ENCODE data around the gene SORCS2.
"Not testable (repeated sequence)": the region's sequence is repeated elsewhere in the genome, so short reads cannot be mapped to it uniquely, and the experiment has no call there.

Gene SORCS2

DNA sequence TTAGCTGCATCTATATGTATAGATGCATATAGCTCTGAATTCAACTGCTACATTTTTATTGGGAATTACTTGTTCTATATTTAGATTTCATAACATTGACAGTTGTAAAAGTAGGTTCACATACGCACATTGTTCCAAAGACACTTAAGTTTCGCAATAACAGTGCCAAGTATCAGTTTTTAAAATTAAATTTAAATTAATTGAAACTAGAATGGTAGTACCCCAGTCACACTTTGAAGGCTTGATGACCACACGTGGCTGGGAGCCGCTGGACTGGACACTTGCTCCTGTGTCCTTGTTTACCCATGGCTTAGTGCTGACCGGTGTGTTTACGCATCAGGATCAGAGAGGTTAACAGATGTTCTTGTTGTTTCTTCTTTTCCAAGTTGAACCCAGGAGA is 383.1 kb downstream of the SORCS2 start:
- no peak for DNase-seq

DNA sequence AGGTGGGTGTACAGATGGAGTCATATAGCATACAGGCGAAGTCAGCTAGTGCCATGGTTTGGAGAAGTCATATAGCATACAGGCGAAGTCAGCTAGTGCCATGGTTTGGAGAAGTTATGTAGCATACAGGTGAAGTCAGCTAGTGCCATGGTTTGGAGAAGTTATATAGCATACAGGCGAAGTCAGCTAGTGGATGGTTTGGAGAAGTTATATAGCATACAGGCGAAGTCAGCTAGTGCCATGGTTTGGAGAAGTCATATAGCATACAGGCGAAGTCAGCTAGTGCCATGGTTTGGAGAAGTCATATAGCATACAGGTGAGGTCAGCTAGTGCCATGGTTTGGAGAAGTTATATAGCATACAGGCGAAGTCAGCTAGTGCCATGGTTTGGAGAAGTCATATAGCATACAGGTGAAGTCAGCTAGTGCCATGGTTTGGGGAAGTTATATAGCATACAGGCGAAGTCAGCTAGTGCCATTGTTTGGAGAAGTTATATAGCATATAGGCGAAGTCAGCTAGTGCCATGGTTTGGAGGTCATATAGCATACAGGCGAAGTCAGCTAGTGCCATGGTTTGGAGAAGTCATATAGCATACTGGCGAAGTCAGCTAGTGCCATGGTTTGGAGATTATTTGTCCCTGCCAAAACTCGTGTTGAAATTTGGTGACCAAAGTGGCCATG is 385.2 kb downstream of the SORCS2 start:
- not testable (repeated sequence) for DNase-seq

DNA sequence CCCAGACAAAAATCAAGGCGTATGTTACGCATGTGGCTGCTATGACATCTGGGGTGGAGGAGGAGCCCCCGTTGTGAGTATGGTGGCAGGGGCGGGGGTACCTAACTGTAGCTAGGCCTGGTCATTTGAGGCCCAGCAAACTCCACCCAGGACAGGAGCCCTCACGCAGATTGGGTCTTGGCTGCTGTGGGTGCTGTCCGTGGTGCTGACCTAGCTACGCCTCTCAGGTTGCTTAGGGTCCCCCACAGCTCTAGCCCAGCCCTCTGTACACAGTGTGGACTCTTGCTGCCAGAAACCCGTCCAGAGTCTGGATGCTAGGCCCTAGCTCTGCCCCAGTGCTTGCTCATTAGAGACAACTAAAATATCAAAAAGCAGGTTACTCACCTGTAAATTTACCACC is 389.1 kb downstream of the SORCS2 start:
- no peak for DNase-seq

DNA sequence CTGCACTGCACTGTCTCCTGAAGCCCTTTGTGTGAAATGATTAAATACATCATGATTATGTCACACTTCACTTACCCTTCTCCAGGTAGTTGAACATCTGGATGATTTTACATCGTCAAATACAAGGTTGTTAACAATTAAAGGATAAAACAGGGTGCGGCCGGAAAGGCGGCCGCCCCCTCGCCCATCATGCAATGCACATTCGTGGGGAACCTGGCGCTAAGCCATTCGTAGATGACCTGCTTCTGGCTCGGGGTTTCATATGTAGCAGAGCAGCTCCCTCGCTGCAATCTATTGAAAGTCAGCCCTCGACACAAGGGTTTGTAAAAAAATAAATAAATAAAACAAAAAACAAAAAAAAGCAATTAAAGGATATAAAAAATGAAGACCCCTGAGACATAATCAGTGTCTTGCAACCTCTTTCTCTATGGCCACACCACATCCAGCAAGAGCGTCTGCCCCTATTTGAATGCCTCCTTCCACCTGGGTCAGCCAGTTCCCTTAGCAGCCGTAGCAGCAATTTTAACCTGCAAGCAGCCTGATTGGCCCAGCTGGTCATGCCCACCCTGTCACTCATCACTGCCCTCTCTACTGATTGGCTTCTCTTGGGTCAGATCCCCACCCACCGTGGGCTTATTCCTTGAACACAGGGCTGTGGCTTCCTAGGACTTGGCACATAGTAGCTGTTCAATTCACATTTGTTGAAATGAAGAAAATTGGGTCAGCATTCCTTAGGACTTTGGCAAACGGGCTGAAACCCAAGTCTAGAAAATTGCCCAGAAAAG is 390.2 kb downstream of the SORCS2 start:
- no peak for DNase-seq

DNA sequence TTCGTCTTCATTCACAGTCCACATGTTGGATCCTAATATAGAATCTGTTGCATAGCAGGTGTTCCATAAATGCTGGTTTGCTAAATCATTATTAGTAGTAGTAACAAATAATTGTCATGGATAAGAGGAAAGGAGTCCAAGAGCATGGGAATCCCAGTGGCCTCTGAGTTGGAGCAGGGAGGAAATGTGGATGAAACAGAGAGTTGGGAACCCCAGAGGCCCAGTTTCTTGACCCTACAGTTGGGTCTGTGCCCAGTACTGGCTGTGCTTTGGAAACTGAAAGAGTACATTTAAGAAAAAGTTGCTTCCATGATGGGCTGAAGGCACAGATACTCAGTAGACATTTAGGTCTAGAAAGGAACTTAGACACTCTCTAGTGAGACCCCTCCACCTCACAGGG is 391.8 kb downstream of the SORCS2 start:
- DNase-seq = no peak

DNA sequence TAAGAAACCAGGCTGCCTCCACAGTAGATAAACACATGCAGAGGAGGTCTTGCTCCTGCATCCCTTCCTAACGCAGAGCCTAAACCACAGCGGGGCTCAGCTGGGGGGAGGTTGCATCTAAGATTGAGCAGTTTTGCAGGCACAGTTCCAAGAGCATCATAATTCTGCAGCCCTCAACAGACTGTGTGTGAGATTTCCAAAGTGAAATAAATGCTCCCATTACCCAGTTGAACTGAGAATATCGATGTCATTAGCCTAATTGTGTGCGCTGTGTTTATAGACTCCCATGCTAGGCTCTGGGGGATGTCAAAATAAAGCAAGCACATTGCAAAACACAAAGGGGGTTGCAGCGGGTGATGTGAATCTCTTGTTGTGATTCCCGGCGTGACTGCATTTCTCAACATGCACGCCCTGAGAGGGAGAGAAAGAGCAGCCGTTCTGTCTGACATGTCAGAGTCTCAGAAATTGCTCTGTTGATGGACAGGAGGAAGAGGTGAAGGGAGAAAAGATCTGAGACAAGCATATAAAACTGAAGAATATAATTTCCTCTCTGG is 392.3 kb downstream of the SORCS2 start:
- DNase-seq = no peak

DNA sequence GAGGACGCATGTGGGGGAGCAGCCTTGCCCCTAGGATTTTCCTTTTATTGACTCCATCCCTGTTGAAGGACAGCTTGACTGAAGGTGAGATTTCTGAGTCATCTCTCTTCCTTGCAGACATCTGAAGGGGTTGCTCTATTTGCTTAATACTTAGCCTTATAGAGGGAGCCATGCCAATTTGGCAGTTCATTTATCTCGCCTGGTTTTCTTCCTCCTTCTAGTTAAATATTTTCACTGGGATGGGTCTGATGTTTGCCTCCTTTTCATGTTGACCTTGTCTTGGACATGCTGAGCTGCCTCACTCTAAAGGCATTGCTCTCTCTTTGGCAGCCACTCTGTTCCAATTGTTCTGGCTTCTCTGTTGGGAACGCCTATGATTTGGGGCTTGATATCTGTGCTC is 393.4 kb downstream of the SORCS2 start:
- no peak for DNase-seq

DNA sequence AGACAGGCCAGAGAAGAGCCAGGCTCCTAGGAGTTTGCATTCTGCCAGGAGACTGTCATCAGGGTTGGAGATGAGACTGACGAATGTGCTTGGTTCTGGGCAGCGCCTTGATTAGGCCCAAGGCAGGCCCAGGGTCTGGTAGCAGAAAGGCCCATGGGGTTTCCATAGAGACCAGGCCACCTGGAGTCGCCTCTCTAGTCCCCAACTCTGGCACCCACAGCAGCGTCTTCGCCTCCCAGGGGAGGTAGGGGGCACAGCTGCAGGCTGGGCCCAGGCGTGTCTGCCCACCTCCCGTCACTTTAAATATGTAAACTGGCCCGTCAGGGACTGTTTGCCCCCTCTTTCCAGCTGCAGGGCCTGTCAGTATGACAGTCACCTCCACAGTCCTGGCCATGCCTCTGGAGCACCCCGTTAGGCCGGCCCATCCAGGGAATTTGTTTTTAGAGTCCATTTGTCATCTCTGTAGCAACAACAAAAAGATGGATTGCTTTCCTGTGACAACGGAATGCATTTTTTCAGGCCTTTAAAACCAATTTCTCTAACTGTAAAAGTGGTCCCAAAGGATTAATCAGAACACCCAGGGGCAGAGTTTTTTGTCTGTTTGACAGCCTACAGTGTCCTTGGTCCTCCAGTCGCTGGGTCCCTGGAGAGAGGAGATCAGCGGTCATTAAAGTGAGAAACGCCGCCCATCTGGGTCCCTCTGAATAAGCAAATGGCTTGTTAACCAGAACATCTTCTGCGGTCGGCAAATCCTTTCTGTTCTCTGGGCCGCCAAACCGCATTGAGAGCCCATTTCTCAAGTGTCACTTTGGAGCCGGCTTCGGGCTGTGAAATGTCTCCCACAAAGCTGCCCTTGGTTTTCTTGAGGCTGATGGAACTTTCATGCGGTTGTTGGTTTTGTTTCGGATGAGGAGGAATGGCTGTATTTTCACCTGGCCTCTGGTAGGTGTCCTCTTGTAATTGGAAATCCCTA is 395.4 kb downstream of the SORCS2 start:
- no peak for DNase-seq

DNA sequence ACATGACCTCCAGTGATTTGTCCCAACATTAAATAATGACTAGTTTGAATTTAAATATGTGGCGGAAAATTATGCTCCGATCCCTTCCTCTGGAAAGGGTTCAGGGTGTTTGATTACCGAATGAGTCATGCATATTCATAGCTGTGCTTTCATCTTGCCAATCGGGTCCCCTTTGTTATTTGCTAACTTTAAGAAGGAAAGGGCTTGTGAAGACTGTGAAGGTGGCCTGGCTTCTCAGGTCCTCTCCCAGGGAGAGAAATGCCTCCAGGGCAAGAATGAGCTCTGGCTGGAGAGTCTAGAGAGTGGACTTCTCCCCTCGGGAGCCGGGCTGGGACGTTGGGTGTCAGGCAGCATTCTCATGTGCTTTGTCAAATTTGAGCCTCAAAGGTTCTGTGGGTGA is 397.9 kb downstream of the SORCS2 start:
- no peak for DNase-seq

DNA sequence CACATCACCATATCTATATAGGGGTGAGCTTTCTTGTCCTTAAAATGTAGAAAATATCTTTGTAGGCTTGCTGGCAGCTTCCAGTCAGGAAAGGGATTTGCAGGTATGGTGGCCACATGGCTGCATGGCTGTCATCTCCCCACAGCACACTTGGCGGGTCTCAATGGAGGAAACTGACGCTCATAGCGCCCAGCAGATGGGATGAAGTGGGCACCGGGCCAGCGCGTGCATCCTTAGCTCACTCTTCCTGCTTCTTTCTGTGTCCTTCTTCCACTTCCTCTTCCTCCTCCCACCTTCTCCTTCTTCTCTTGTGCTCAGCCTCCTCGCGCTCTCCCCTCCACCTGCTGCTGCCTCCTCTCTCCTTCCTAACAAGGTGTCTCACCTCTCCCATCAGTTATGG is 398.6 kb downstream of the SORCS2 start:
- DNase-seq = no peak

DNA sequence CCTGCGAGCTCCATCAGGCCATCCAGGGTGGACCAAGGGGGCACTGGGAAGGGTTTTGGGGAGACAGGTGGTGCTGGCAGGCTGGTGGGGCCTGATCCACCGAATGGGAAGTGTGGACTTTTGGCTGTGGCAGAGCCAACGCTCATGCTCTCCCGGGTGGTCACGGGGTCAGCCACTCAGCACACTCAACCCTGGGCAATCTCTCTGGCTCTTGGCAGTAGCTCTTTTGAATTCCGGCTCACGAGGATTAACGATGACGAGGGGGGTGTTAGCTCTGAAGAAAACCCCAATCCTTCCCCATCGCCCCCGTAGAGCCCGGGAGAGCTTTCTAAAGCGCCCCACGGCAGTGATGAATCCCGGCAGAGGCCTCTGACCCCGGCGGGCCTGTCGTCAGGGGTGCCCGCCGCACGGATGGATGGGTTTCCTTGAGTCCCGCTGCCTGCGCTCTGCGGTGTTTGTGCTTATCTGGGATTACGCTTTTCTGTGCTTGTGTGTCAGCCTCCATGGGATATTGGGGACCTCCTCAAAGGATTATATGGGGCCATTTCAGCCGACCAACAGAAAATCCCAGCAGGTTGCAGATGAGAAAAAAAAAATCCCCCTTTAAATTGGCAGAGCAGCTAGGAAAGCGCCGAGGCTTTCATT is 399.2 kb downstream of the SORCS2 start:
- no peak for DNase-seq

DNA sequence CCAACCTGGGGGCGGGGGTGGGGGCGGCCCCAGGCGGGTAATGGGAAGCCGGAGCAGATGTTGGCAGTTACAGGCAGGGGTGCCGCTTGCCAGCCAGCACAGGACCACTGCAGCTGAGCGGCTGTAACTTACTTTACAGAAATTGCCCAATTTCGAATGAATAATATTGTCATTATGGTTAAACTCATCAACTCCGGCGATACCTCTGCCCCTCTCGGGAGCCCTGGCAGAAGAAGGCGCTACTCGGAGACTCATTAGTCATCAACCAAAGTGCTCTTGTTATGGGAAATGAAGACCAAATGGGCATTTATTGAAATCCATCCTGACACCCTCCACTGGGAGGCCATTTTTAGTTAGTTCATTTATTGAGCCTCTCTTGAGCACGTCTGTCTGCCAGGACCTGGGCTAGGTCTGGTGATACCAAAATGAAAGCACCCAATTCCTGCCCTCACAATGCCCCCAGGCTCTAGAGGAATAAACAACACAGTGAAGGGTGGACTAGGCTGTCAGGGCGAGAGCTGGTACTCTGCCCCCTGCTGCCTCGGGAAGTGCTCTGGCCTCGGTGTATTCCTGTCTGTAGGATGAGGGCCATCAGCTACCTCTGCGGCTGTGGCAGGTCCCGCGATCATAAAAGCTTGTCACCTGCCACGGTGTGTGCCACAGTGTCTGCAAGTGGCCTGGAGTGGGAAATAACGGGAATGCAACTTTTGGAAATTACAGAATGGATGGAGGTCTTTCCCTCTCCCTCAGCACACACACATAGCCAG is 401.5 kb downstream of the SORCS2 start:
- DNase-seq = no peak

DNA sequence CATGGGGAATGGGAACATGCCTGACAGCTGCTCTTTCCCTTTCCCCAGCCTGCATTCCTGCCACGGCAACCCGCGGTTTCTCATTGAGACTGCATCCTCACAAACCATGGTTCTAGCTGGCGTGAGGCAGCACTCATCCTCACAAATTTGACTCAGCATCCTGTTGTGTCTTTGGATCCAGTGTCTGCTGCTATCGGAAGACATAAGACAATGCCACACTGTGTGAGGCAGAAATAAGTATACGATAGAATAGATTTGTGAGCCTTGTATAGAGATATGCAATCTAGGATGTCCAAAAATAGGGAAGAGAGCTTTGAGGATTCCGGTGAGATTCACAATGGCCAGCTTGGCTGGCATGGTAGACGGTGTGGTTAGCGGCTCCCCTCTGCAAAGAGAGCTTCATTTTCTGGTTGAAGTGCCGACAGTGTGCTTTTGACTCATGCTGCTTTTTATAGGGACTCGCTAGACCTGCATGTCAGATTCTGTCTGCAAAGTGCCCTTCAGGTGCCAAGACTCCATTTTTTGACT is 403.7 kb downstream of the SORCS2 start:
- DNase-seq = no peak

DNA sequence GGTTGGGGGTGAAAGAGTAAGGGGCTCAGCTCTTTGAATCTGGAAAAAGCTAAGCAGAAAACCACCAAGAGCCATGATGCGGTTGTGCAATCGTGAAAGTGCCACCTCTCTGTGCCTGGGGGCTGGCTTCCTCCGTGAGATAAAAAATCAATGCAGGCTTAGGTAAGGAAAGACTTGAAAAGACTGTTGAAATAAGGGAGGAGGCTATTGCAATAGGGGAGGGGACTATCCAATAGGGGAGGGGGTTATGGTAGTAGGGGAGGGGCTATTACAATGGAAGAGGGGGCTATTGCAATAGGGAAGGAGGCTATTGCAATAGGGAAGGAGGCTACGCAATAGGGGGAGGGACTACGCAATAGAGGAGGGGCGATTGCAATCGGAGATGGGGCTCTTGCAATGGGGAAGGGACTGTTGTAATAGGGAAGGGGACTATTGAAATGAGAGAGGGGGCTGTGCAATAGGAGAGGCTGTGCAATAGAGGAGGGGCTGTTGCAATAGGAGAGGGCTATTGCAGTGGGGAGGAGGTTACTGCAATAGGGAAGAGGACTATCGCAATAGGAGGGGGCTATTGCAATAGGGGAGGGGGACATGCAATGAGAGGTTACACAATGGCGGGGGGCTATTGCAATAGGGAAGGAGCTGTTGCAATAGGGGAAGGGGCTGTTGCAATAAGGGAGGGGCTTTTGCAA is 404.7 kb downstream of the SORCS2 start:
- DNase-seq = no peak

DNA sequence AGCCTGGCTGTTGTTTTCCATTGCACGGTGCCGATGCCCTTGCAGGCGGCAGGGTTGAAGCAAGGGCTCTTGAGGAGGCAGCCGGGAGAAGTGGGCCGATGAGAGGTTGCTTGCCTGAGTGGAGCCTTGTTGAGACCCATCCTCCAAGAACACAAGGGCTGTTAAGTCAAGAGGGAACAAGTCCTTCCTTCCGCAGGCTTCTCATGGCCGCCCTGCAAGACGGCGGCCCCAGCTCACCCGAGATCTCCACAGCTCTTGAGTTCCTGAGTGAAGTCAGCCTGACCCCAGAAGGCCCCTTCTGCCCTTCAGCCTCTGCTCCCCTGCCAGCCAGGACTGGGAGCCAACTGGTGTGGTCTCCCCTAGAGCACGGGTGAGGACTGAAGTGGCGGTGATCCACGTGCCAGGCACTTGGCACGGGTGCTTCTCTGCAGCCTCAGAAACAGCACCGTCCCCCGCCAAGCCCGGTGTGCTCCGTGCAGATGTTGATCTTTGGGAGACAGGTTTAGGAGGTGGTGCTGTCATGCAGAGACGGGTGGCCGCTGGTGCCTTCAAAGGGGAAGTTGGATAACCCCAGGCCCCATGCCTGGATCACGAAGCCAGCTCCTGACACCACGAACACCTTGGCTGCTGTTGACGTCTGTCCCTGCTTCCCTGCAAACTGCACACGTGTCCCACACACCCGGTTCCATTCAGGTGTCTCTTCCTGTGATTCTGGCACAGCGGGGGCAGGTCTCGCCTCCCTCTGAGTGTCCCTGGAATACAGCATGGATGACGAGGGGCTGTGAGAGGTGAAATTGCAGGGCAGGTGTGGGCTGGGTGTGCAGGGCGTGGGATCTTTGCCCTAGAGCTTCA is 406.8 kb downstream of the SORCS2 start:
- no peak for DNase-seq

DNA sequence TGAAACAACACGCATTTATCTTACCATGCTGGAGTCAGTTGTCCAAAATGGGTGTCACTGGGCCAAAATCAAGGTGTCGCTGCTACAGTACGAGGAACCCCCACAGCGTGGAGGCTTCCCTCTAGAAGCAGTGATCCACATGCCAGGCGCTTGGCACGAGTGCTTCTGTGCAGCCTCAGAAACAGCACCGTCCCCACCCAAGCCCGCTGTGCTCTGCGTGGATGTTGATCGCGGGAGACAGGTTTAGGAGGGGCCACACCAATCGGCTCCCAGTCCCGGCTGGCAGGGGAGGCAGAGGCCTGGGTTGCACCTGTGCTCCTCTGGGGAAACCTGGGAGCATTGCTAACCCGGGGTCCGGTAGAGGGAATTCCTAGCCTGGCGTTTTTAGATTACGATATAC is 407.9 kb downstream of the SORCS2 start:
- DNase-seq = no peak

DNA sequence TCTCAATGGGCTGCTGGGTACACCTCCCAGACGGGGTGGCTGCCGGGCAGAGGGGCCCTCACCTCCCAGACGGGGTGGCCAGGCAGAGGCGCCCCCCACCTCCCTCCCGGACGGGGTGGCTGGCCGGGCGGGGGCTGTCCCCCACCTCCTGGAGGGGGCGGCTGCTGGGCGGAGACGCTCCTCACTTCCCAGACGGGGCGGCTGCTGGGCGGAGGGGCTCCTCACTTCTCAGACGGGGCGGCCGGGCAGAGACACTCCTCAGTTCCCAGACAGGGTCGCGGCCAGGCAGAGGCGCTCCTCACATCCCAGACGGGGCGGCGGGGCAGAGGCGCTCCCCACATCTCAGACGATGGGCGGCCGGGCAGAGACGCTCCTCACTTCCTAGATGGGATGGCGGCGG is 409.8 kb downstream of the SORCS2 start:
- DNase-seq = not testable (repeated sequence)

DNA sequence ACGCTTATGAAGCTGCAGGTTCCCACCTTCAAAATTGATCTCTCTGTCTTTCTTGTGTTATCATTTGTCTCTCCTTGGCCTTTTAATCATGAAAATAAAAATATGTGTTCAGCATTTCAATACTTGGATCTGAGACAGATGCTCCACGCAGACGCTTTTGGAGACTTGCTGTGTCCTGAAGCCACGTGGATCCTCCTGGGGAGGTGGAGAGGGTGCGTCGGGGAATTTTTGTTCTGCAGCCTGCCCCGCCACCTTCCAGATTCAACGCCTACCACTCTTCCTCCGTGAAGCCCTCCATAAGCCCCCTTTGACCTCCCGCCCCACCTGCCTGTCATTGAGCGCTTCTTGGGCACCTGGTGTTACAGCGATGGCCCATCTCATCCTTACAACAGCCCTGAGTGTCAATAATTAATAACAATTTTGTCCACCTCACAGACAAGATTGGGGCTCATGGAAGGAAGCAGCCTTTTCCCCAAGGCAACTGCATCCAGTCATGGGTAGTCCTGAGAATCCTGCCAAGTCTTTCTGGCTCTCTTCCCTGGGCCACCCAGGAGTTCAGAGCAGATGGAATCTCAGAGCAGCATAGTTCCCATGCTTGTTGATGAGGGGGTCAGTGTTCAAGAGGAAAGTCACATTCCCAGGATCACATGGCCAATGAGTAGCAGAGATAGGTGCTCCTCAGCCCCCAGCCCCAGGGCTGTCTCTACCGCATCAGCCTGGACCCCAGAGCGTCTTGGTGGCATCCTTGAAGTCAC is 415.0 kb downstream of the SORCS2 start:
- no peak for DNase-seq

DNA sequence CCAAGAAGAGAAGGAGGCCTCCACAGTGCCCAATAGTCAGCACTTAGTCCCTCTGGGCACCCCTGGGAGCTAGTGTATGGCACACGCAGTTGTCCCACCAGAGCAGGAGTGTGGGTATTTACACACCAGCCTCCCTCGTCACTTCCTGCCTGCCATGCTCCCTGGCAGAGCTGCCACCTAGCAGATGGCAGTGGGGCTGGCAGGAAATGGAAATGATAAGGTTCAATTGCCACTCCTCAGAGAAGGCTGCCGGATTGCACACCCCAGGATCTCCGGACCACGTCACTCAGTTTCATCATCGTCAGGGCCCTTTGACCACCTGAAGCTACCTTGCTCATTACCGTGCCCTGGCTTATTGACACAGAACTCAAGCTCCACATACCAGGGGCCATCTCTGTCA is 415.7 kb downstream of the SORCS2 start:
- no peak for DNase-seq
